ENCODE results near the gene MAN2C1.
"Not testable (repeated sequence)": the region's sequence is repeated elsewhere in the genome, so short reads cannot be mapped to it uniquely, and the experiment has no call there.

The MAN2C1 gene

DNA sequence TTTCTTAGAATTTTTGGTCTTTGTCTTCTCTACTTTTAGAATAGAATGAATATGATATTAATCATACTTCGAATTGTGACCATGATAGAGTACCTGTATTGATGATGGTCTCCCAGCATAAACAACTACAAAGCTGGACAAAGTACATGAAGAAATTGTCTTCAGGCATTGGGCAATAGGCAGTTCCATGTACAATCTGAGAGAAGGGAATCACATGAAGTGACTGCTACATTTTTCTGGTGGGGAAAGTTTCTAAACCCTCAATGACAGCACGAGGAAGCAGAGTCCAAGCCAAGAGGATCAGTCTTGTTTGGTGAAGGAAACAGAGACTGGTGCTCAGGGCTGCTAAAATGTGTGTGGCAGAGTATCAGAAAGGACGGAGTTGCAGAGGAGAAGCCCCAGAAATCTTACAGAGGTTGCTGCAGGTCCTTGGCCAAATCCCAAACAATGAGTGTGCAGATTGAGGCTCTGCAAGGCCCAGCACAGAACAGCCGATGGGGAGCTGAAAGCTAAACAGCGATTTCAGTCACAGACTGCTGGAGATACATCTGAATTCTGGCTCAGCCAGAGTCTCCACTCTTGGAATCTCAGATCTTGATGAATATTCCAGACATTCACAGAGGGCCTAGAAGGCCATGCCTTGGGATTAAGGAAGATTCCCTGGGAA is 49.0 kb downstream of the MAN2C1 start:
- H3K9me3 ChIP-seq (ENCODE audit: insufficient read depth, low read depth, low read length); H3K36me3 ChIP-seq (ENCODE audit: insufficient read depth, low read depth, low read length); H3K4me1 ChIP-seq (ENCODE audit: insufficient read depth, low read length); H3K27me3 ChIP-seq (ENCODE audit: insufficient read depth, low read length); H3K9ac ChIP-seq (ENCODE audit: low read depth, low read length); H3K4me3 ChIP-seq (ENCODE audit: low read length); H3K27ac ChIP-seq (ENCODE audit: low read length): not testable (repeated sequence)

DNA sequence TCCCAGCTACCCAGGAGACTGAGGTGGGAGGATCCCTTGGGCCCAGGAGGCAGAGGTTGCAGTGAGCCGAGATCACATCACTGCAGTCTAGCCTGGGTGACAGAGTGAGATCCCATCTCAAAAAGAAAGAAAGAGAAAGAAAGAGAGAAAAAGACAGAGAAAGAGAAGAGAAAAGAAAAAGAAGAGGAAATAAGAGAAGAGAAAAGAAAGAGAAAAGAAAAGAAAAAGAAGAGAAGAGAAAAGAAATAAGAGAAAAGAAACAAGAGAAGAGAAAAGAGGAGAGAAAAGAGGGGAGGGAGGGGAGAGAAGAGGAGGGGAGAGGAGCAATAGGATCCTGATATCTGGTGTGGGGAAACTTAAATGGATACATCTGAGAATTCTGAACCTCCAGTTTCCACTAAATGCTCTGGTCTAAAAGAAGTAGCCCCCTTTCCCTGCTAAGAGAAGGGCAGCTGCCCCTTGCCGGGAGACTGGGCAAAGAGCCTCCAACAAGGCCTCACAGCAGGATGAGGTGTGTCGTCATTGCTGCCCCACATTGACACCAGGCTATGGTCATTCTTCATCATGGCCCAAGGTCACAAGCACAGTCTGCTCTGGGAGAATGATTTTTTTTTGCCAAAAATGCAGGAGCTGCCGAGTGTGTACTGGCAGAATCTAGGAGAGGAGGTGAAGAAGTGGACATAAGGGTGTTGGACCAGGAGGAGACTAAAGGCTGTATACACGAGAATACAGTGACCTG is 53.7 kb downstream of the MAN2C1 start:
- no peak overlapping the region for H3K27ac ChIP-seq (ENCODE audit: low read length)
- no peak overlapping the region for H3K4me3 ChIP-seq (ENCODE audit: low read length)
- no peaks in the 10 kb centered on the region for H3K9me3 ChIP-seq (ENCODE audit: insufficient read depth, low read depth, low read length)
- no peak overlapping the region for H3K9ac ChIP-seq (ENCODE audit: low read depth, low read length)
- no peaks in the 10 kb centered on the region for H3K4me1 ChIP-seq (ENCODE audit: insufficient read depth, low read length)
- H3K36me3 ChIP-seq (ENCODE audit: insufficient read depth, low read depth, low read length), result no peaks in the 10 kb centered on the region
- 0 out of 2 replicates have a peak, but pooled peaks cover under 1% of the 10 kb centered on the region for H3K27me3 ChIP-seq (ENCODE audit: insufficient read depth, low read length)

DNA sequence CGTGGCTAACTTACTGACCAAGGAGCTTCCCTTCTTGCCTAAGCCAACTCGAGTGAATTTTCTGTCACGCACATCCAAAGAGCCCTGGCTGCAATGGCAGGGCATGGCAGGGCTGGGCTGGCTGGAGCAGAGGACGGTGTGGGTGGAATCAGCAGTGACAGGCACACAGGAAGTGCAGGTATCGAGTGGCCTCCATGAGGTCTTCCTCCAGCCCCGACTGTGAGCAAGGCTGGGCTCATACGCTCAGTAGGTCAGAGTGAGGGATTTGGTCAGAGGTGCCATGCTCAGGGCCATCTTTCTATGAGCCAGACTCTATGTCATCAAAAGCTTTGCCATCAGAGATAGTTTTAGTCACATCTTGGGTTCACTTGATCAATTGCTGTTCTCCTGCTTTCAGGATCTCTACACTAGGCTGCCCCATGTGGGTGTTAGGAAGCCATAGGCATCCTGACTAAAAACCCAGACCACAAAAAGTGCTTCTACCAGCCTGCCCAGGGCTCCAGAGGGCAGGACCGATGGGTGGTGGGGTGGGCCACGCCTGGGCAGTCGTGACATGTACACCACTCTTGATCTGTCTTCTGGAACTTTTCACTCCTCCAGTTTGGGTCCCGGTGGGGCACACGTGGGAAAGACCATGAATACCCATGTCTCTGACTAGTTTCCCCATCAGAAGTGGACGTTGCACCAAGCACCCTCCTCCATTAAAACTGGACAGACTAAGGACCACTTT is 55.1 kb downstream of the MAN2C1 start:
- Histone ChIP-seq H3K4me3 (ENCODE audit: low read length) (no peak overlapping the region), H3K27ac (ENCODE audit: low read length) (no peak overlapping the region), H3K36me3 (ENCODE audit: insufficient read depth, low read depth, low read length) (no peaks in the 10 kb centered on the region)

DNA sequence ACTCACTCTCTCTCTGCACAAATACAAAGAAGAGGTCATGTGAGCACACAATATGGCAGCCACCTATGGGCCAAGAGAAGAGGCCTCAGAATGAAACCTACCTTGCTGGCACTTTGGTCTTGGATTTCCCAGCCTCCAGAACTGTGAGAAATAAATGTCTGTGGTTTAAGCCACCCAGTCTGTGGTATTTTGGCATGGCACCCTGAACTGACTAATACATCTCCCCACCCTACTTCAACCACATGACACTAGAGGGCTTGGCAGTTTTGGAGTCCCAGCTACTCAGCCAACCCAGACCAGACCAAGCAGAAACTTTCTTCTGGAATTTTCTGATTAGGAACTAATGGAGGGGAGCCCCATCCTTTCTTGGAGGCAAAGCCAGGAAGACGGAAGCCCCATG is 55.9 kb downstream of the MAN2C1 start:
- H3K4me1 ChIP-seq (ENCODE audit: insufficient read depth, low read length); H3K36me3 ChIP-seq (ENCODE audit: insufficient read depth, low read depth, low read length); H3K9ac ChIP-seq (ENCODE audit: low read depth, low read length); H3K4me3 ChIP-seq (ENCODE audit: low read length); H3K27ac ChIP-seq (ENCODE audit: low read length); H3K9me3 ChIP-seq (ENCODE audit: insufficient read depth, low read depth, low read length): not testable (repeated sequence)
- H3K27me3 ChIP-seq (ENCODE audit: insufficient read depth, low read length), result peaks cover 10% of the 10 kb centered on the region

More for the DNA sequence above, 55.1 kb downstream of the MAN2C1 start:
- Histone ChIP-seq H3K9ac (ENCODE audit: low read depth, low read length) (no peak overlapping the region), H3K9me3 (ENCODE audit: insufficient read depth, low read depth, low read length) (no peaks in the 10 kb centered on the region), H3K27me3 (ENCODE audit: insufficient read depth, low read length) (peaks cover 8% of the 10 kb centered on the region), H3K4me1 (ENCODE audit: insufficient read depth, low read length) (no peaks in the 10 kb centered on the region)

DNA sequence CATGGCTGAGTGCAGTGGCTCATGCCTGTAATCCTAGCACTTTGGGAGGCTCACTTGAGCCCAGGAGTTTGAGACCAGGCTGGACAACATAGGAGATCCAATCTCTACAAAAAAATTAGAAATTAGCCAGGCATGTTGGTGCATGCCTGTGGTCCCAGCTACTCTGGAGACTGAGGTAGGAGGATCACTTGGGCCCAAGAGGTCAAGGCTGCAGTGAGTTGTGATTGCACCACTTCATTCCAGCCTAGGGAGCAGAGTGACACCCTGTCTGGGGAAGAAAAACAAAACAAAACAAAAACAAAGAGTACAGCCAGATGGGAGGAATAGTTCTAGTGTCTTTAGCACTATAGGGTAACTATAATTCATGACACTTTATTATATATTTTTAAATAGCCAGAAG is 58.7 kb downstream of the MAN2C1 start:
- Histone ChIP-seq H3K9me3 (ENCODE audit: insufficient read depth, low read depth, low read length) (no peaks in the 10 kb centered on the region), H3K36me3 (ENCODE audit: insufficient read depth, low read depth, low read length) (no peaks in the 10 kb centered on the region), H3K27ac (ENCODE audit: low read length) (no peak overlapping the region), H3K27me3 (ENCODE audit: insufficient read depth, low read length) (peaks cover 10% of the 10 kb centered on the region), H3K9ac (ENCODE audit: low read depth, low read length) (no peak overlapping the region), H3K4me1 (ENCODE audit: insufficient read depth, low read length) (no peaks in the 10 kb centered on the region), H3K4me3 (ENCODE audit: low read length) (no peak overlapping the region)

DNA sequence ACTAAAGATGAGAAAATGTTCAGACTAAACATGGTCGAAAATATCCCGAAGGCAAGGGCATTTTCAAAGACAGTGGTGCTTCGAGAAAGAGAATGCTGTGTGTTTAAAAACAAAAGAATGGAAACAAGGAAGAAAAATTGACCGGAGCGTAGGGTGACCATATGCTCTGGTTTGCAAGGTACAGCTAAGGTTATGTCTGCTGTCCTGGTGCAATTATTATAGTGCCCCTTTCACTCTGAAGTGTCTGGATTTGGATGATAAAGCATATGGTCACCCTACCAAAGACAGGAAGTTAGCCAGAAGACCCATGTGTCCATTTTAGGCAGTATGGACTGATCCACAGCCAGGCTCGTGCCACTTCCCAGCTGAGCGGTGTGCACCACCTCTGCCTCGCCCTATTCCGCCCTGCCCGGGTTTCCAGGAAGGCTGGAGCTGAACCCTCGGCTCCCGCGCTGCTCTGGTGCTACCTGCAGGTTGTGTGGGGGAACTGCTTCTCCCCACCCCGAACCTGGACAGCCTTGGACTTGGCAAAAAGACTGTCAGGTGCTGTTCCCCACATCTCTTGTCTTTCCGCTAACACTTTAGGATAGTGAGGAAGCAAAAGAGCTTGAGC is 60.5 kb downstream of the MAN2C1 start:
- H3K27ac ChIP-seq (ENCODE audit: low read length), result no peak overlapping the region
- no peak overlapping the region for H3K4me3 ChIP-seq (ENCODE audit: low read length)
- no peaks in the 10 kb centered on the region for H3K4me1 ChIP-seq (ENCODE audit: insufficient read depth, low read length)
- H3K9ac ChIP-seq (ENCODE audit: low read depth, low read length), result no peak overlapping the region
- H3K27me3 ChIP-seq (ENCODE audit: insufficient read depth, low read length), result peaks cover 14% of the 10 kb centered on the region
- H3K9me3 ChIP-seq (ENCODE audit: insufficient read depth, low read depth, low read length), result no peaks in the 10 kb centered on the region
- no peaks in the 10 kb centered on the region for H3K36me3 ChIP-seq (ENCODE audit: insufficient read depth, low read depth, low read length)

DNA sequence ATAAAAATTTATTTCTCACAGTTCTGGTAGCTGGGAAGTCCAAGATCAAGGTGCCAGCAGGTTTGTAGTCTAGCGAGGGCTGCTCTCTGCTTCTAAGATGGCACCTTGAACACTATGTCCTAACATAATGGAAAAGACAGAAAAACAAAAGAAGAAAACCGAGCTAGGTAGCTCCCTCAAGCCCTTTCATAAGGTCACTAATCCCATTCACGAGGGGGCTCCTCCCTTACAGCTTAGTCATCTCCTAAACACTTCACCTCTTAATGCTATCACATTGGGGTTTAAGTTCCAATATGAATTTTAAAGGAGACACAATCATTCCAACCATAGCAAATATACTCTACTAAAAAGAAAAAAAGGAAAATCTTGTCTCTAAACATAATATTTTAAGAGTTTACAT is 62.2 kb downstream of the MAN2C1 start:
- Histone ChIP-seq H3K4me3 (ENCODE audit: low read length) (no peak overlapping the region), H3K27ac (ENCODE audit: low read length) (no peak overlapping the region), H3K4me1 (ENCODE audit: insufficient read depth, low read length) (no peaks in the 10 kb centered on the region), H3K36me3 (ENCODE audit: insufficient read depth, low read depth, low read length) (no peaks in the 10 kb centered on the region), H3K9me3 (ENCODE audit: insufficient read depth, low read depth, low read length) (no peaks in the 10 kb centered on the region), H3K9ac (ENCODE audit: low read depth, low read length) (no peak overlapping the region), H3K27me3 (ENCODE audit: insufficient read depth, low read length) (peaks cover 14% of the 10 kb centered on the region)
